ENCODE data around the gene DPCD. TPM values are rescaled to one million over a fixed set of nuclear protein-coding genes. Genes with fewer than 3 reads are reported as not detected.

DPCD gene
- total and polyA plus RNA-seq, 12 donors: 8.3 to 42.5 (median 26.5) TPM

GRCh38 chr10:101572126-101572525 lies 16.0 kb upstream of the DPCD start:
- intact Hi-C loops (cut with DNase I): loop anchor here in 1 of 2 donors (10.0 kb wide), 1 partner anchor 97 kb away; no protein-coding TSS in a partner anchor
- H3K27ac ChIP-seq: no peak overlapping the region
- no peaks in the 10 kb centered on the region for H3K36me3 ChIP-seq (replicated peaks in 1 of 2)
- WGBS, 4 donors: 86 to 92% (median 91%) methylated on average over 7 of the region's 7 CpGs
- no peak overlapping the region for H3K4me3 ChIP-seq
- no peaks in the 10 kb centered on the region for H3K27me3 ChIP-seq
- DNase-seq: no peak
- TF ChIP-seq POLR2A (IDR thresholded peaks at IDR 0.05): no peak
- TF ChIP-seq CTCF (IDR thresholded peaks at IDR 0.05): no peak
- peaks cover 12 to 14% of the 10 kb centered on the region in 2 donors for H3K4me1 ChIP-seq (replicated peaks in 1 of 2)
- H3K9me3 ChIP-seq (replicated peaks in 1 of 3): peaks cover 0 to 8% (median 0%) of the 10 kb centered on the region in 3 donors

GRCh38 chr10:101572785-101573184 lies 15.3 kb upstream of the DPCD start:
- intact Hi-C loops (cut with DNase I): loop anchor here in 1 of 2 donors (10.0 kb wide), 1 partner anchor 98 kb away; no protein-coding TSS in a partner anchor
- Histone ChIP-seq H3K27me3 (no peaks in the 10 kb centered on the region), H3K9me3 (replicated peaks in 1 of 3) (peaks cover 0 to 8% (median 0%) of the 10 kb centered on the region in 3 donors), H3K36me3 (replicated peaks in 1 of 2) (no peaks in the 10 kb centered on the region), H3K27ac (no peak overlapping the region), H3K4me3 (no peak overlapping the region), H3K4me1 (replicated peaks in 1 of 2) (peaks cover 12 to 14% of the 10 kb centered on the region in 2 donors)
- WGBS, 4 donors: 91 to 100% (median 98%) methylated on average over 1 to 2 of the region's 2 CpGs
- DNase-seq: no peak
- TF ChIP-seq CTCF (IDR thresholded peaks at IDR 0.05): no peak
- TF ChIP-seq POLR2A (IDR thresholded peaks at IDR 0.05): no peak

- Histone ChIP-seq H3K27me3 (no peaks in the 10 kb centered on the region), H3K27ac (no peak overlapping the region), H3K4me3 (no peak overlapping the region), H3K36me3 (replicated peaks in 1 of 2) (peaks cover 0 to 7% of the 10 kb centered on the region in 2 donors), H3K9me3 (replicated peaks in 1 of 3) (peaks cover 0 to 8% (median 0%) of the 10 kb centered on the region in 3 donors), H3K4me1 (replicated peaks in 1 of 2) (peaks cover 12 to 14% of the 10 kb centered on the region in 2 donors)
- intact Hi-C loops (cut with DNase I): loop anchor here in 1 of 2 donors (10.0 kb wide), 1 partner anchor 99 kb away; no protein-coding TSS in a partner anchor
- 77 to 85% (median 80%) methylated on average over 22 to 25 of the region's 25 CpGs for WGBS, 4 donors
- DNase-seq: no peak
- no peak for TF ChIP-seq CTCF (IDR thresholded peaks at IDR 0.05)
- no peak for TF ChIP-seq POLR2A (IDR thresholded peaks at IDR 0.05)
Measured at GRCh38 chr10:101573885-101574753, 14.0 kb upstream of the DPCD start.

- Histone ChIP-seq H3K36me3 (replicated peaks in 1 of 2) (peaks cover 0 to 17% of the 10 kb centered on the region in 2 donors), H3K4me1 (replicated peaks in 1 of 2) (peaks cover 6% of the 10 kb centered on the region in 2 donors), H3K27me3 (no peaks in the 10 kb centered on the region), H3K4me3 (no peak overlapping the region), H3K27ac (no peak overlapping the region), H3K9me3 (replicated peaks in 1 of 3) (peaks cover 0 to 8% (median 0%) of the 10 kb centered on the region in 3 donors)
- 83 to 100% (median 92%) methylated on average over 3 of the region's 3 CpGs for WGBS, 4 donors
- TF ChIP-seq CTCF (IDR thresholded peaks at IDR 0.05): no peak
- TF ChIP-seq POLR2A (IDR thresholded peaks at IDR 0.05): no peak
- intact Hi-C loops (cut with DNase I): loop anchor here in 1 of 2 donors (10.0 kb wide), 1 partner anchor 100 kb away; no protein-coding TSS in a partner anchor
- no peak for DNase-seq
Measured at GRCh38 chr10:101575091-101575490, 13.0 kb upstream of the DPCD start.
